HG03342 (cell line): ENCODE data around the gene ZNF536.
"Not testable (repeated sequence)": the region's sequence is repeated elsewhere in the genome, so short reads cannot be mapped to it uniquely, and the experiment has no call there.

Source experiments
- ATAC-seq: cut with Tn5 transposase; IDR thresholded peaks from one replicate; pipeline ENCODE4 v1.9.1; 2021; ENCODE audit warnings: mild to moderate bottlenecking, moderate library complexity; ENCODE audit not compliant: unreplicated experiment

ZNF536 gene

DNA sequence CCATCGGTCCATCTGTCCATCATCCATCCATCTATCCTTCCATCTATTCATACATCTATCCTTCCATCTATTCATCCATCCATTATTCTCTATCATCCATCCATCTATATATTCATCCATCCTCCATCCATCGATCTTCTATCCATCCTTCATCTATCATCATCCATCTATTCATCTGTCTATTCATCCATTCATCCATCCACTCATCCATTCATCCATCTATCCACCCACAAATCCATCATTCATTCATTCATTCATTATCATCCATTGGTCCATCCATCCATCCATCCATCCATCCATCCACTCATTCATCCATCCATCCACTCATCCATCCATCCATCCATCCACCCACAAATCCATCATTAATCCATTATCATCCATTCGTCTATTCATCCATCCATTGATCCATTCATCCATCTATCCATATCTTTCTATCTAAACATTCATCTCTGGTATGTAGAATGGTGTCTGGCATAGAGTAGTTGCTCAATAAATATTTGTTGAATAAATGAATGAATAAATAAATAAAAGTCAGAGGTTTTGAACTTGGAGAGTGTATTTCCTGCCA, 36.6 kb downstream of the ZNF536 start:
- ATAC-seq, result no peak

DNA sequence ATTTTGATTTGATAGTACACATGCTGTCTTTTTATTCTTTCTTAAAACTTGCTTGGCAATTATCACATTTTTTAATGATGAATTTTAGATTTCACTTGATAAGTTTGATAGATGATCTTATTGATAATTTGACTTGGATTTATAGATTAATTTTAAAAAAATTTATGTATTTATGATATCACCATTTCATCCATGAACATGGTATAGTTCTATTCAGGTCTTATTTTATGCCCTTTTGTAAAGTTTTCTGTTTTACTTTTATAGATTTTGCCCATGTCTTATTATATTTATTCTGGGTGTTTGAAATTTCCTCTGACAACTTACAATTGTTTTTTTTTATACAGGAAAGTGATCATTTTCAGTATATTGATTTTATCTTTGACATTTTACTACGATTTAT, 39.5 kb downstream of the ZNF536 start:
- no peak for ATAC-seq

DNA sequence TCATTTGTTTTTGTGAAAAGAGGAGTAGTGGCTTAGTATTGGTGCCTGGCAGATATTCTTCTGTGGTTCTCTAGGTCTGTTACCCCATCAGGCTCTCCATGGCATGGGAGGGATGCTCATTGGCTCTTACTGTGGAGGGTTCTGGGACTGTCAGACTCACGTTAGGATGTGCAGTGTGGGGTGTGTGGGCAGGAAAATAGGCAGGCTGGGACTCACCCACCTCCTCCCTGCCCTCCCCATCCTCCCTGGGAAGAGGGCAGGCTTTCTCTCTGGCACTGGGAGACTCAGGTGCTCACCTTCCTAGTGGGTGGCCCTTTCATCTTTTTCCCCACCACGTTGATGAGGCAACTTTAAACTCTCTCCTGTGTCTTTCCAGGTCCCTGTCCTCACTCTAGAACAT, 44.2 kb downstream of the ZNF536 start:
- ATAC-seq, result no peak

DNA sequence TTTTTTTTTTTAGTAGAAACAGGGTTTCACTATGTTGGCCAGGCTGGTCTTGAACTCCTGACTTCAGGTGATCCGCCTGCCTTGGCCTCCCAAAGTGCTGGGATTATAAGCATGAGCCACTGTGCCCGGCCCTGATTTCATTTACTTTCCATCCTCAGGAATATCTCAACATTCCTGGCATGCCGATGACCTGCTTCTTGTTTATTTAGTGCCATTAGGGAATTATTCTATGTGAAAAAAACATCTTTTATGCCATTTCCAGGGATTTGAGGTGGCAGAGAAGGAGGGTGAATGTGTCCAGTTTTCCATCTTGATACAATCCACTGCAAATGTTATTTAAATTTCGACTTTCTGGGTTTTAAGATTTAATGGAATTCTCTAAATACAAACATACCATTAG, 45.0 kb downstream of the ZNF536 start:
- ATAC-seq, result not testable (repeated sequence)

DNA sequence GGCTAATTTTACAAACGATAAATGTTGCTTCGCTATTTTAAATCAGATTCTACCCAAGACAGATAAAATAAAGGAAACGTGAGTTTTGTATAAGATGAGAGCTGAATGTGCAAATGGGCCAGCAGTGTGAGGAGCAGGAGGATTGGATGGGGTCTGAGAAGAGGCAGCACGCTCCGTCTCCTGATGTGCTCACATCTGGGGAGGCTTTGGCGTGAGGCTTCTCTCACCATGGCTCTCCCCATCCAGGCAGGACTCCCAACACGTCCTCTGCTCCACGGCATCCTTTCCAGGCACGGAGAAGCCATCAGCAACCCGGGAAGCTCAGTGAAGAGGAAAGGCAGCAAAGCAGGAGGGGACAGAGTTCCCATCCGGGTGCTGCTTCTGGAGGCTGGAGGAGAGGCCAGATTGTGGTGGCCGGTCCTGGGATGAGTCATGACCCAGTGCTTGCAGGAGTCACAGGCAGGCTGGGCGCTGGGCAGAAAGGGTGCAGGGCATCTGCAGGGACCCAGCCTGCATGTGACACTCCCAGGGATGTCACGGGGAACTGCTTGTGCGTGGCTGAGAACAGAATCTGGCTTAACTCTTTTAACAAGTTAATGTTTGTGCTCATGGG, 47.5 kb downstream of the ZNF536 start:
- no peak for ATAC-seq

DNA sequence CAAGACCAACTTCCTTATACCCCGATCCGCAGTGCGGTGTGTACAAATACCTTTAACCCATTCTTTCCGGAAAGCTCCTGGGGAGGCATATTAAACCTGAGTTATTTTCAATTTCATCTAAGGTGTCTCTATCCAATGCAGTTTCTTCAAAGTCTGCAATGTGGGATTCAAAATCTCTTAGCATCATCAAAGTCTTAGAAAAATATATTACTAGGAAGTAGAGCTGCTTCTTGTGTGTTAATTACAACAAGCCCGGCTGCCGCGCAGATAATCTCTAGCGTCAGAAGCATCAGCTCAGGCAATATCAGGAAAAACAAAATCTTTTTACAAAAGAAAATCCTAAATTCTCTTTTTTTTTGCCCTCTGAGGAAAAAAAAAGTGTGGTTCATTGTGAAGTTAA, 48.1 kb downstream of the ZNF536 start:
- ATAC-seq, result no peak

DNA sequence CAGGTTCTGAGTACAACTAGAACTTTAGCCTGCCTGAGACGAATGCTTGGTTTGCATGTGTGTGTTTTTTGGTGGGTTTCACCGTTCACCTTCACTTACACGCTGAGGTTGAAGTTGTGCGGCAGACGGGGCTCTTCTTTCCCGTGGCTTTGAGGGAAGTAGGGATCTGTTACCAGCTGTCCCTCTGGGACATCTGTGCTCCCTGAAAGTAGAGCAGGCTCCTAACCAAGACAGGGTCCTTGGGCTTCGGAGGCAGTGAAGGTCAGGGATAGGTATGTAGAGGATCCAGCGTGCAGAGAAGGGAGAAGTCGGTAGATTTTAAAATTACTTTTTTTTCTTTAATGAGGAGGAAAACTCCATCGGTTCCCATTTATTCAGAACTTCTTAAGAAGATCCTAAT, 48.7 kb downstream of the ZNF536 start:
- ATAC-seq, result no peak

DNA sequence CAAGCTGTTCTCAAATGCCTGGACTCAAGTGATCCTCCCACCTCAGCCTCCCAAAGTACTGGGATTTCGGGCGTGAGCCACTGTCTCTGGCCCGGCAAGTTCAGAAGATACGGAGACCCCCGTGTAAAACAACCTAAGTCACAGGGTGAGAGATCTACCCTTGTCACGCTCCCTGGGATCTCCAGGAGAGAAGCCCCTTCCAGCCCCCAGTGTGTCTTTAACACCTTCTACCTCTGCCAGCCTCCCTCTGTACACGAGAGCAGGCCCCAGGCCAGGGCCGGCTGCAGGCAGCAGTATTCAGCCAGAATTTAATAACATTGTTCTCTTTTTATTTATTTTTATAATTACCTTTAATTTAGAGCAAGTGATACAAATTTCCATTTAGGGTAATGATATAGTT, 49.4 kb downstream of the ZNF536 start:
- no peak for ATAC-seq

DNA sequence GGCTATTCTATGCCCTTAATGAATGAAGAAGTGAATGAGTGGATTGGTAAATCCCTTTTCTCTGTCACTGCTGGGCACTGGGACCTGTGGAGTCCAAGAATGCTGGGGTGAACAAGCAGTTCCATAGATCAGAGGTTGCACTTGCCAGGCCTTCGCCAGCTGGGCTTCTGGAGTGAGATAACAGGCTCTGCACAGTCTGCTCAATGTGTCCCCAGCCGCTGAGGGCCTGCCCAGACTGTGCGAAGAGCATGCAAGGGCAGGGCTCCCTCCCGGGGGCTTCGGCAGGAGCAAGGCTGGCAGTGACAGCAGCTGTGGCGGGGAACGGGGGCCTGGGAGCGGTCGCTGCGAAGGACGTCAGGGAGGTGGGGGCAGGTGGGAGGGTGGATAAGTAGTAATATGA, 51.3 kb downstream of the ZNF536 start:
- no peak for ATAC-seq

DNA sequence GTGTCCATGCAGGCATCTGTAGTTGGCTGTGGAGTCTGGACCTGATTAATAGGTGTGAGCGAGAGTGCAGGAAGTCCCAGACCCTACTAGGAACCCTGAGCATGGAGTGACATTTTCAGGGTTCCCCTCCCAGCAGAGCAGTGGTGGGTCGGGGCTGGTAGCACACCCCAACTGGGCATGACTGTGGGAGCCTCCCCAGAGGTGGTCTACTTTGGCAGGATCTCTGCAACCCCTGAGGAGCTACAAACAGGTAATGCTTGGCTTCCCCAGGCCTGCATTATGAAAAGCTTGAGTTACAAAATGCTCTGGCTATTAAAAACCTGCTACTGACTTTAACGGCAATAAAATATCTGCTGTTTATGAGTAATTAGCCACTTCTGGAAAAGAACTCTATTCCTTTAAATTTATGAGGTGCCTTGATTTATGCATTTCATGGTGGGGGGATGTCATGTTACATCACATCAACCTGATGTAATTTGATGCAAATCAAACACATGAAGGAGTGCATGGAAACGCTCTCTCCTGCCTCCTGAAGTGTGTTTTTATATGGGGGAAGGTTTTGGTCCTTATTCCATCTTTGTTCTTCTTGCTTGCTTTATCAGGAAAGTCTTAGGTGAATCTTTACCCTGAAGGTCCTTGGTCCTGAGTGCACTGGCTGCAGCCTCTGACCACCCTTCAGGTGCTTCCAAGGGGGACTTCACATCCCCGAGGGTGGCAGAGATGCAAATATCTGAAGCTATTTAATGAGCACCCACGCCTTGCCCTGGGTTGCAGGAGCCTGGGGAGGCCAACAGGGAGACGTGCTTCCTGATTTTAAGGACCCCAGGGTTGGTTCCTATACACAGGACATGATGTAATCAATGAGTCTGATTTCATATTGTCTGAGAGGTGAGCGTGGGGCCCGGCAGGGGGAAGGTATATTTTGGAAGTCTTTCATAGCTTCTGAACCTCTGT, 54.0 kb downstream of the ZNF536 start:
- no peak for ATAC-seq

DNA sequence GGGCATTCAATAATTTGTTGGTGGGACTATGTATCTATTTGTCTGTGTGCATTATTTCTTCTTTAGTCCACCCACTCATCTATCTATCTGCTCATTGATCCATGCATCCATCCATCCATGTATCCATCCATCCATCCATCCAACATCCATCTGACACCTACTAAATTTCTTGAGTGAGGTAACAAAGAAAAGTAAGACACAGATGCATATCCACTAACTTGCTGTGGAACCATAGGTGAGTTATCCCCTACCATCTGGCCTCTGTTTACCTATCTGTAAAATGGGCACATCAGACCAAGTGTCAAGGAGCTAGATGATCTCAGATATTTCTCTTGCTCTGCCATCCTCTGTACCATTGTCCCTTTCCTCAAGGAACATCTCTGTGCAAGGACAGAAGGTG, 54.7 kb downstream of the ZNF536 start:
- ATAC-seq, result no peak

DNA sequence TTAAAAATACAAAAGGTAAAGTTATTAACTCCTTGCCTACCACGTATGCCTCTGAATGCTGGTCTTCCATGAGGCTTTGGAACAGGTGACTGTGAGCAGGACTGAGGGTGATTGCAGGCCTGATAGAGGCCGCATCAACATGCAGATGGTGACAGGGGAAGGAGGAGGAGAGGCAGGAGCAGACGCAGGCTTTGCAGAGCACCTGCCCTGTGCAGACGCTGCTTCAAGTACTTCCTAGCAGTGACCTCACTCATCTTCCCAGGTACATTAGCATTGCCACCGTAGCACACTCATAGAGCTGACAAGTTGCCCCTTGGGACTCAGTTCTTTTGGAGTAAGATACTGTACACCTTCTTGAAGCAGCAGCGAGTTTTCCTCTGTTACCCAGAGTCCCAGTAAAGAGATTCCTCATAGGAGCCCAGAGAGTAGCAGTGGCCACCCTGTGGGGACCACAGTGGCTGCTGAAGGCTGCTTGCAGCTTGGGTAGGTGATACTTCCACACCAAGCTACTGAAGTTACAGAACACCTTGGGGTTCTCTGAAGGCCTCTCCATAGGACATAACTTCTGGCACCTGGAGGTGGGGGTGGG, 56.0 kb downstream of the ZNF536 start:
- ATAC-seq, result no peak

DNA sequence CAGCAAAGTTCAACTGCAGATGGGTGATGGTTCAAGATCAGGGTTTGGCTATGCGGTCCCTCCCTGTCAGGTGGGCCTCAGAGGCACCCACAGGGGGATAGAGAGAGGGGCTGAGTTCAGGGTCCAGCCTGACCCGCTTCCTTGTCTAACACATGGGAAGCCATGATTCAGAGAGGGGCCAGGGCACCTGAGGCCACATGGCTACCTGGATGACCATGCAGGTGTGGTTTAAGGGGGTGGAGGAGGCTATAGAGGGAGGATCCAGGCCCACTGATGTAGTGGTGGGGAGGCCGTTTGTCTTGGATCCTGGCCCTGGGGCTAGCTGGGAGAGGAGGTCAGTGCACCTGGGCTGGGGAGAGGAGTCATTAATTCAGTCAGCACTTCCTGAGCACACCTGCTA, 56.7 kb downstream of the ZNF536 start:
- ATAC-seq, result no peak

DNA sequence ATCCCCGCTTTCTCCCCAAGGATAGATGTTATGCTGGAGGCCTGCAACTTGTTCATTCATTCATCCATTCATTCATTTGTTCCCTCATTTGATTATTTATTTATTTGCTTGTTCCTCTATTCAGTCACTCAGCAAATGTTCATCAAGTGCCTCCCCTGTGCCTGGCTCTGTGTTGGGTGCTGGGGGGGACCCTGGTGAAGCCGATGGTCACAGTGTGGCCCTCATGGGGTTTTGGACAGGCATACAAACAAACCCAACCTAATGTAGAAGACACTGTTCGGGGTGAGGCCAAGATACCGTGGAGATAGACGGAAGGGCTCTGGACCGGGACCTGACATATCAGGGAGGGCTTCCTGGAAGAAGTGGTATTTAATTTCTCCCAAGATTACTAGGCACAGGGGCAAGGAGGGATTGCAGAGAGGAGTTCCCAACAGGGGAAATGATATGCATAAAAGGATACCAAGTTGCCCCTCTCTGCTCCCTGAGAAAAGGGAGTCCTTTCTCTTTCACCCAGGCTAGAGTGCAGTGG, 58.1 kb downstream of the ZNF536 start:
- no peak for ATAC-seq

DNA sequence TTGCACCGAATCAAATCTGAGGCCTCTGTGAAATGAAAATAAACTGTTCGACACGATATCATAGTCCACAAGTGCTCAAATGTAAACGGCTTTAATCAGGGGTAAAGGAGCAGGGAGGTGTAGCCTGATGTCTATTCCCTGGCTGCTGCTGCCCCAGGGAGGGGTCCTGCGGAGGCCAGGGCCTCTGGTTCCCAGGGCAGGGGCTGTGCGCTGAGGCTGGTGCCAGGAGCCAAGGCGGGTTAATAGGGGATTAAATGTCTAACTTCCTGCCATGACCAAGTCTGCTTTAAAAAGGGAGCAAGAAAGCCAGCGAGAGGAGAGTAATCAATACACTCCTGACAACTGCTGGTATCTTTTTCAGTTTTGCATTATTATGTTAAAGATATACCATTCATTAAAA, 59.4 kb downstream of the ZNF536 start:
- ATAC-seq, result no peak

DNA sequence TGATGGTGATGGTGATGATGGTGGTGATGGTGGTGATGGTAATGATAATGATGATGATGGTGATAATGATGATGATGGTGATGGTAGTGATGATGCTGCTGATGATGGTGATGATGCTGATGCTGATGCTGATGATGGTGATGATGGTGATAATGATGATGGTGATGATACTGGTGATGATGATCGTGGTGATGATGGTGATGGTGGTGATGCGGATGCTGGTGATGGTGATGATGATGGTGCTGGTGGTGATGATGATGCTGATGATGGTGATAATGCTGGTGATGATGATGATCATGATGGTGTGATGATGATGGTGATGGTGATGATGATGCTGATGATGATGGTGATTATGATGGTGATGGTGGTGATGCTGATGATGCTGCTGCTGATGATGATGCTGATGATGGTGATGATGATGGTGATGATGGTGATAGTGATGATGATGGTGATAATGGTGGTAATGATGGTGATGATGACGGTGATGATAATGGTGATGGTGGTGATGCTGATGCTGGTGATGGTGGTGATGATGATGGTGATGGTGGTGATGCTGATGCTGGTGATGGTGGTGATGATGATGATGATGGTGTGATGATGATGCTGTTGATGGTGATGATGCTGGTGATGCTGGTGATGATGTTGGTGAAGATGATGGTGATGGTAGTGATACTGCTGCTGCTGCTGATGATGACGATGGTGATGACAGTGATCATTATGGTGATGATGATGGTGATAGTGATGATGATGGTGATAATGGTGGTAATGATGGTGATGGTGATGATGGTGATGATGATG, 62.8 kb downstream of the ZNF536 start:
- ATAC-seq, result no peak

DNA sequence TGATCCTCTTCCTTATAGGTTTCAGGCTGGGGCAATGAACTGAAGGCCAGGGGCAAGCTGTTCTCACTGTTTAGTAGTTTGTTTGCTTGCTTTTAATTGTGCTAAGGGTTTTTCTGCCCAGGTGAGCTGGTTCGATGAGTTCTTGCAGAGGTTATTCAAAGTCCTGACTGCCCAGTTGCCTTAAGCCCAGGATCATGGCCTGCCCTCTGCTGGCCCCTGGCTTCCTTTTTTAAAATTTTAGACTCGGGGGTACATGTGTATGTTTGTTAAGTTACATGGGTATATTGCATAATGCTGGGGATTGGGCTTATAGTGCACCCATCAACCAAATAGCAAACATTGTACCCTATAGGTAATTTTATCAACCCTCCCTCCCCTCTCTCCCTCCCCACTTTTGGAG, 65.7 kb downstream of the ZNF536 start:
- no peak for ATAC-seq

DNA sequence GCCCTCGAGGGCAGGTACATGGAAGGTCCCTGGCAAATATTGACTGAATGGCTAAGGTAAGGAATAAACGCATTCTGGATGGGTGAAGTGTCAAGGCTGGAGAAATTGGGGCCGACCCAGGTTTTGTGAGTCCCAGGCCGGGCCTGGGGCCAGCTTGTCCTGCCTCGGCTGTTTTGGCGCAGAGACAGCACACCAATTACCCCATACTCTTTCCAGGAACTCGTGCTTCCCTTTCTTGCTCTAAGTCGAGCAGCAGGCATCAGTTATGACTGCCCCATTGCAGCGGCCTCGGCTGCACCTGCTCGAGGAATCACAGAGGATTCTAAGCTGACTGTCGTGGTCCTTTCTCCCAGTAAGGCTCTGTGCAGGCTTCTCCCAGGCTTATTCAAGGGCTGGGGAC, 67.1 kb downstream of the ZNF536 start:
- no peak for ATAC-seq

DNA sequence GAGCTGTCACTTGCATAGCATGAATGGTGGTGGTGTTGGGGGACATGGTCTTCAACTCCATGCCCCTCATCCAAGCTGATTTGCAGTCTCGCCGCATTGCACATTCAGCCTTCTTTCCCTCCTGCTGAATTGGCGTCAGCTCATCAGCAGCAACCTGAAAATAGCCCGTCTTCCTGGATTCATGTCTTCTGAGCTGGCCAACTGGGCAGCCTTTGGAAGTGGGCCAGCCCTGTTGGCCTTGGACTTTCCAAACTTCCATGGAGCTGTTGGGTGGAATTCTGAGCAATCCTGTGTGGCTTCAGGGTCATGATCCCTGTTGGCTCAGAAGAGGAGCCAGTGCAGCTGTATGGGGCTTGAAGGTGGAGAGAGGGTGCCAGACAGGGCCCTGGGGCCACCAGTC, 68.8 kb downstream of the ZNF536 start:
- ATAC-seq, result no peak

DNA sequence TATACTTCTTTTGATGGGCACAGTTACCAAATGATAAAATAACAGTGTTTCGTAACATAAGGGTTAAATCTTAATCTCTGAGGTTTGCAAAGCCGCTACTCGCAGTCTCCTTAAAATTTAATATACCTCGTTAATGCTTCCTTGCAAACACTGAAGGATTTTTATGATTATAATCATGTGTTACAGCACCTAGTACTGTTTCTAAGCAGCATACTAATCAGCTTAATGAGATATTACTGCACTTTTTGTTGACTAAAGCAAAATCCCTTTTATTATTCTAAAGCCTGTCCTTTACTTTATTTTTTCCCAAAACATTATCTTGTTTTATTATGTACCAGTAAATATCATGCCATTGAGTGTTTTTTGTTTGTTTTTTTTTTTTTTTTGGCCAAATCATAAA, 70.5 kb downstream of the ZNF536 start:
- ATAC-seq, result no peak
